ENCODE results near the gene PPP2R2C.

DNA sequence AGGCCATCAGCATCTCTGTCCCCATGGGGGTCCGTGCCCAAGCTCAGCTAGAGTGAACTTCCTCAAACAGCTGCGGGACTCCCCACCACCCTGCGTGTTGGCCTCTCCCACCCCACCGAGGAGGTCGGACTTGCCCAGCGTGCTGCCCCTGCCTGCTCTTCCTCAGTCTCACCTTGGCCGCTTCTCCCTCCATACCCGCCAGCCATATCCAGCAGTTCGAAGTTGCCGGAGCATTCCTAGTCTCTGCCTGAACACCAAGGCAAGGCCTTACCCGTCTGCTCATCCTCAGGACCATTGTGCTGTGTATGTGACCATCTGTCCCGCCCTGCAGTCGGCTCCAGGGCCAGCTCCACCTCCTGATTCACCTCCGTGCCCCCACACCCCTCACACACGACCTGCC lies 118.3 kb downstream of the PPP2R2C start:
- TF ChIP-seq, protein P1, sequence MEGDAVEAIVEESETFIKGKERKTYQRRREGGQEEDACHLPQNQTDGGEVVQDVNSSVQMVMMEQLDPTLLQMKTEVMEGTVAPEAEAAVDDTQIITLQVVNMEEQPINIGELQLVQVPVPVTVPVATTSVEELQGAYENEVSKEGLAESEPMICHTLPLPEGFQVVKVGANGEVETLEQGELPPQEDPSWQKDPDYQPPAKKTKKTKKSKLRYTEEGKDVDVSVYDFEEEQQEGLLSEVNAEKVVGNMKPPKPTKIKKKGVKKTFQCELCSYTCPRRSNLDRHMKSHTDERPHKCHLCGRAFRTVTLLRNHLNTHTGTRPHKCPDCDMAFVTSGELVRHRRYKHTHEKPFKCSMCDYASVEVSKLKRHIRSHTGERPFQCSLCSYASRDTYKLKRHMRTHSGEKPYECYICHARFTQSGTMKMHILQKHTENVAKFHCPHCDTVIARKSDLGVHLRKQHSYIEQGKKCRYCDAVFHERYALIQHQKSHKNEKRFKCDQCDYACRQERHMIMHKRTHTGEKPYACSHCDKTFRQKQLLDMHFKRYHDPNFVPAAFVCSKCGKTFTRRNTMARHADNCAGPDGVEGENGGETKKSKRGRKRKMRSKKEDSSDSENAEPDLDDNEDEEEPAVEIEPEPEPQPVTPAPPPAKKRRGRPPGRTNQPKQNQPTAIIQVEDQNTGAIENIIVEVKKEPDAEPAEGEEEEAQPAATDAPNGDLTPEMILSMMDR (IDR thresholded peaks at IDR 0.05): no peak
- TF ChIP-seq POLR2A (IDR thresholded peaks at IDR 0.05): no peak

Measured in right lobe of liver (tissue), 4 donors.